Measurements from ENCODE around the gene SH3BP4. TPM values are rescaled to one million over a fixed set of nuclear protein-coding genes. Genes with fewer than 3 reads are reported as not detected.

SH3BP4 gene
- total RNA-seq, 1 experiment from 2014 or later = 19.9 TPM

DNA sequence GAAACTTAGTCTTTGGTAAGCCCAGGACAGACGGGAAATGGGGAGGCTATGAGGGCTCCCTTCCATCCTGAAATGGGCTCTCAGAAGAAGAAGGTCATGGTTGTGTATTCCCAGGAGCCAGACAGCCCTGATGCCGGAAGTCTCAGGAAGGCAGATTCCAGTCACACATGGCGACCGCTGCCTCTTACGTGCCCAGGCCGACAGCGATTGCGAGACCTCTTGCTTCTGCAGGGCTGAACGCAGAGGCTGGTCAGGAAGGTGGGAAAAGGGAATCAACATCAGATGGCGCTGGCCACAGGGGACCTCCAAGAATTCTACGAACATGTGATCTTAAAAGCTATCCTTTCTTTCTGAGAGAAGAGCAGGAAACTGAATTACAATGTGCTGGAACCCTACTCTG is 22.8 kb upstream of the SH3BP4 start:
- TF ChIP-seq, protein P1, sequence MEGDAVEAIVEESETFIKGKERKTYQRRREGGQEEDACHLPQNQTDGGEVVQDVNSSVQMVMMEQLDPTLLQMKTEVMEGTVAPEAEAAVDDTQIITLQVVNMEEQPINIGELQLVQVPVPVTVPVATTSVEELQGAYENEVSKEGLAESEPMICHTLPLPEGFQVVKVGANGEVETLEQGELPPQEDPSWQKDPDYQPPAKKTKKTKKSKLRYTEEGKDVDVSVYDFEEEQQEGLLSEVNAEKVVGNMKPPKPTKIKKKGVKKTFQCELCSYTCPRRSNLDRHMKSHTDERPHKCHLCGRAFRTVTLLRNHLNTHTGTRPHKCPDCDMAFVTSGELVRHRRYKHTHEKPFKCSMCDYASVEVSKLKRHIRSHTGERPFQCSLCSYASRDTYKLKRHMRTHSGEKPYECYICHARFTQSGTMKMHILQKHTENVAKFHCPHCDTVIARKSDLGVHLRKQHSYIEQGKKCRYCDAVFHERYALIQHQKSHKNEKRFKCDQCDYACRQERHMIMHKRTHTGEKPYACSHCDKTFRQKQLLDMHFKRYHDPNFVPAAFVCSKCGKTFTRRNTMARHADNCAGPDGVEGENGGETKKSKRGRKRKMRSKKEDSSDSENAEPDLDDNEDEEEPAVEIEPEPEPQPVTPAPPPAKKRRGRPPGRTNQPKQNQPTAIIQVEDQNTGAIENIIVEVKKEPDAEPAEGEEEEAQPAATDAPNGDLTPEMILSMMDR (conservative IDR thresholded peaks at IDR 0.05; ENCODE audit: low read depth, low read length) = no peak
- H3K4me1 ChIP-seq (ENCODE audit: insufficient read depth, low read length, poor library complexity, severe bottlenecking) = no peaks in the 10 kb centered on the region
- intact Hi-C loops (cut with micrococcal nuclease; ENCODE audit: unreplicated experiment) = no loop called here
- H3K9me3 ChIP-seq (ENCODE audit: low read depth, low read length, poor library complexity, severe bottlenecking) = no peaks in the 10 kb centered on the region
- H3K27me3 ChIP-seq (replicated peaks; ENCODE audit: insufficient read depth, low read depth, low read length, poor library complexity) = no peaks in the 10 kb centered on the region
- POLR2A ChIA-PET (ENCODE audit: low non-redundant PET) = no interaction called here
- DNase-seq (ENCODE audit: low spot score) = no peak
- CTCF ChIA-PET = no interaction called here
- no peaks in the 10 kb centered on the region for H3K36me3 ChIP-seq (ENCODE audit: insufficient read depth, low read length, poor library complexity, severe bottlenecking)
- no TSS peak for BruUV-seq (replicated peaks)
- H3K4me3 ChIP-seq (ENCODE audit: low read depth, low read length, poor library complexity, severe bottlenecking) = no peak overlapping the region
- H3K27ac ChIP-seq (ENCODE audit: low read depth, low read length, poor library complexity, severe bottlenecking) = no peak overlapping the region

DNA sequence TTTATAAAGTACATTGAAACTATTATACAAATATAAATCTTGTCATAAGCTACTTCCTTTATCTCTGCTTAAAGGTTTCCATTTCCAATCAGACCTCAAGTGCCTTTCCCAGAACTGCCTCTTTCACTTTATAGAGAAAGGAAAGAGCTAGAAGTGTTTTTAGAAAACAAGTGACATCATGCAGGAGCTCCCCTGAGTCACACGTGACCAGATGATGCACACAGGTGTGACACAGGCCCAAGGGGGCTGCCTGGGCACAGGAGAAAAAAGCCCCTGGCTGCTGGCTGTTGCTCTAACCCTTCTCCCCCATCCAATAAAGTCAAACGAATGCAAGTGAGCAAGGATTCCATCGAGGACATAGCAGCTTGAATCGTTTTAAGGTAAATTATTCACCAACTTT is 21.4 kb upstream of the SH3BP4 start:
- POLR2A ChIA-PET (ENCODE audit: low non-redundant PET) = no interaction called here

DNA sequence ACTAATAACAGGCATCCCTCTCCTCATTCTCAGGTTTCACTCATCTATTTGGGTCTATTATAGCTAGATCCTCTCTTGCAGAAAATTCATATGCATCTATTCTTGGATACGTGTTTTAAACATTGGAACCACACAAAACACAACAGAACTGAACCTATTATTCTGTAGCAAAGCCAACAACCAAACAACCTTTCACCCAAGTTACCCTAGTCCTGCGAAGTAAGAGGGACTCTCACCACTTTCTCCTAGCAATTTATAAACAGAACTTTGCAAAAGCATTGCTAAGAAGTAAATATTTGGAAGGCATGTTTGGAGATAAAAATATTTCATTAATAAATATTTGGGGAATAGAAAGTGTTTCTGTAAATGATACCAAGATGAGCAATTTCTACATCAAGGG is 20.4 kb upstream of the SH3BP4 start:
- no peaks in the 10 kb centered on the region for H3K36me3 ChIP-seq (ENCODE audit: insufficient read depth, low read length, poor library complexity, severe bottlenecking)
- CTCF ChIA-PET = no interaction called here
- no peak overlapping the region for H3K4me3 ChIP-seq (ENCODE audit: low read depth, low read length, poor library complexity, severe bottlenecking)
- H3K27me3 ChIP-seq (replicated peaks; ENCODE audit: insufficient read depth, low read depth, low read length, poor library complexity) = no peaks in the 10 kb centered on the region
- TF ChIP-seq EZH2 (IDR thresholded peaks at IDR 0.05; ENCODE audit: borderline replicate concordance, low read depth, low read length, poor library complexity, severe bottlenecking) = no peak
- TF ChIP-seq, protein P1 (conservative IDR thresholded peaks at IDR 0.05; ENCODE audit: low read depth, low read length) = no peak
- H3K4me1 ChIP-seq (ENCODE audit: insufficient read depth, low read length, poor library complexity, severe bottlenecking) = no peaks in the 10 kb centered on the region
- no peaks in the 10 kb centered on the region for H3K9me3 ChIP-seq (ENCODE audit: low read depth, low read length, poor library complexity, severe bottlenecking)
- no peak for DNase-seq (ENCODE audit: low spot score)
- intact Hi-C loops (cut with micrococcal nuclease; ENCODE audit: unreplicated experiment) = no loop called here
- BruUV-seq (replicated peaks) = no TSS peak
- POLR2A ChIA-PET (ENCODE audit: low non-redundant PET) = no interaction called here
- H3K27ac ChIP-seq (ENCODE audit: low read depth, low read length, poor library complexity, severe bottlenecking) = no peak overlapping the region

More for the DNA sequence above, 21.4 kb upstream of the SH3BP4 start:
- Histone ChIP-seq H3K36me3 (ENCODE audit: insufficient read depth, low read length, poor library complexity, severe bottlenecking) (no peaks in the 10 kb centered on the region), H3K4me3 (ENCODE audit: low read depth, low read length, poor library complexity, severe bottlenecking) (no peak overlapping the region), H3K27ac (ENCODE audit: low read depth, low read length, poor library complexity, severe bottlenecking) (no peak overlapping the region), H3K9me3 (ENCODE audit: low read depth, low read length, poor library complexity, severe bottlenecking) (no peaks in the 10 kb centered on the region), H3K27me3 (replicated peaks; ENCODE audit: insufficient read depth, low read depth, low read length, poor library complexity) (no peaks in the 10 kb centered on the region), H3K4me1 (ENCODE audit: insufficient read depth, low read length, poor library complexity, severe bottlenecking) (no peaks in the 10 kb centered on the region)
- TF ChIP-seq EZH2 (IDR thresholded peaks at IDR 0.05; ENCODE audit: borderline replicate concordance, low read depth, low read length, poor library complexity, severe bottlenecking) = no peak
- TF ChIP-seq, protein P1 (conservative IDR thresholded peaks at IDR 0.05; ENCODE audit: low read depth, low read length) = no peak
- no peak for DNase-seq (ENCODE audit: low spot score)
- intact Hi-C loops (cut with micrococcal nuclease; ENCODE audit: unreplicated experiment) = no loop called here
- CTCF ChIA-PET = no interaction called here
- BruUV-seq (replicated peaks) = no TSS peak
